Measurements from ENCODE around the gene NTMT1. TPM values are rescaled to one million over a fixed set of nuclear protein-coding genes. Genes with fewer than 3 reads are reported as not detected.
A peak's percentile ranks its signal among the peaks of the same experiment; 100 is the strongest.

NTMT1 gene
- total RNA-seq, 1 experiment from 2014 or later: 22.4 TPM

- no peak for DNase-seq
- Histone ChIP-seq H3K27me3 (ENCODE audit: low read length) (no peaks in the 10 kb centered on the region), H3K9ac (ENCODE audit: low read length) (no peak overlapping the region), H3K4me1 (ENCODE audit: low read length) (peaks cover 4% of the 10 kb centered on the region), H3K4me3 (ENCODE audit: low read length) (no peak overlapping the region), H3K4me2 (ENCODE audit: low read depth, low read length, poor library complexity, severe bottlenecking) (no peak overlapping the region), H4K20me1 (ENCODE audit: insufficient read depth, low read depth, low read length) (no peaks in the 10 kb centered on the region; the same call in 1 of the 2 replicates), H3K27ac (ENCODE audit: low read length) (no peak overlapping the region), H3K79me2 (ENCODE audit: low read length) (no peaks in the 10 kb centered on the region), H3K36me3 (ENCODE audit: insufficient read depth, low read length) (no peaks in the 10 kb centered on the region), H2AFZ (ENCODE audit: low read length) (no peak overlapping the region), H3K9me2 (replicated peaks; ENCODE audit: insufficient read depth, low read length) (no peaks in the 10 kb centered on the region), H3K9me3 (ENCODE audit: low read length) (no peaks in the 10 kb centered on the region)
These were observed 10.3 kb upstream of the NTMT1 start for GRCh38 chr9:129615407-129616285.

GRCh38 chr9:129617167-129617566, 8.8 kb upstream of the NTMT1 start:
- Histone ChIP-seq H3K4me3 (ENCODE audit: low read length) (no peak overlapping the region), H3K9ac (ENCODE audit: low read length) (no peak overlapping the region), H3K27me3 (ENCODE audit: low read length) (no peaks in the 10 kb centered on the region), H3K4me2 (ENCODE audit: low read depth, low read length, poor library complexity, severe bottlenecking) (no peak overlapping the region), H3K36me3 (ENCODE audit: insufficient read depth, low read length) (no peaks in the 10 kb centered on the region), H3K4me1 (ENCODE audit: low read length) (no peaks in the 10 kb centered on the region), H2AFZ (ENCODE audit: low read length) (no peak overlapping the region), H3K27ac (ENCODE audit: low read length) (no peak overlapping the region), H3K9me3 (ENCODE audit: low read length) (no peaks in the 10 kb centered on the region), H4K20me1 (ENCODE audit: insufficient read depth, low read depth, low read length) (no peaks in the 10 kb centered on the region), H3K9me2 (replicated peaks; ENCODE audit: insufficient read depth, low read length) (no peaks in the 10 kb centered on the region), H3K79me2 (ENCODE audit: low read length) (no peaks in the 10 kb centered on the region)
- peak; percentile 67 for DNase-seq

- Histone ChIP-seq H3K79me2 (ENCODE audit: low read length) (no peaks in the 10 kb centered on the region), H3K27me3 (ENCODE audit: low read length) (no peaks in the 10 kb centered on the region), H3K27ac (ENCODE audit: low read length) (no peak overlapping the region), H3K9me3 (ENCODE audit: low read length) (no peaks in the 10 kb centered on the region), H3K36me3 (ENCODE audit: insufficient read depth, low read length) (no peaks in the 10 kb centered on the region), H3K4me1 (ENCODE audit: low read length) (peaks cover 18% of the 10 kb centered on the region), H4K20me1 (ENCODE audit: insufficient read depth, low read depth, low read length) (no peaks in the 10 kb centered on the region), H2AFZ (ENCODE audit: low read length) (no peak overlapping the region), H3K9me2 (replicated peaks; ENCODE audit: insufficient read depth, low read length) (no peaks in the 10 kb centered on the region), H3K9ac (ENCODE audit: low read length) (no peak overlapping the region), H3K4me2 (ENCODE audit: low read depth, low read length, poor library complexity, severe bottlenecking) (no peak overlapping the region), H3K4me3 (ENCODE audit: low read length) (no peak overlapping the region)
- DNase-seq: no peak
These were observed 5.9 kb upstream of the NTMT1 start for GRCh38 chr9:129619787-129620668.

GRCh38 chr9:129620669-129621295, 5.2 kb upstream of the NTMT1 start, which contains the start of gene C9orf50:
Gene C9orf50, minus strand, starts transcription at chr9:129621101. Its CDS starts 527 bp downstream, at chr9:129620574.
- Histone ChIP-seq H3K27ac (ENCODE audit: low read length) (no peak within 1 kb of the TSS), H3K36me3 (ENCODE audit: insufficient read depth, low read length) (no peaks in the 10 kb centered on the region), H3K27me3 (ENCODE audit: low read length) (no peaks in the 10 kb centered on the region), H3K4me2 (ENCODE audit: low read depth, low read length, poor library complexity, severe bottlenecking) (no peak within 1 kb of the TSS), H3K9ac (ENCODE audit: low read length) (no peak within 1 kb of the TSS), H2AFZ (ENCODE audit: low read length) (no peak within 1 kb of the TSS), H3K4me1 (ENCODE audit: low read length) (peaks cover 24% of the 10 kb centered on the region), H3K9me3 (ENCODE audit: low read length) (no peaks in the 10 kb centered on the region), H3K9me2 (replicated peaks; ENCODE audit: insufficient read depth, low read length) (no peaks in the 10 kb centered on the region), H3K4me3 (ENCODE audit: low read length) (no peak within 1 kb of the TSS), H4K20me1 (ENCODE audit: insufficient read depth, low read depth, low read length) (no peaks in the 10 kb centered on the region), H3K79me2 (ENCODE audit: low read length) (no peaks in the 10 kb centered on the region)
- DNase-seq: no peak

GRCh38 chr9:129623331-129623730, 2.6 kb upstream of the NTMT1 start:
- Histone ChIP-seq H3K4me1 (ENCODE audit: low read length) (peaks cover 37% of the 10 kb centered on the region), H3K27ac (ENCODE audit: low read length) (no peak overlapping the region), H3K9me2 (replicated peaks; ENCODE audit: insufficient read depth, low read length) (no peaks in the 10 kb centered on the region), H2AFZ (ENCODE audit: low read length) (no peak overlapping the region), H3K79me2 (ENCODE audit: low read length) (peaks cover 23% of the 10 kb centered on the region), H4K20me1 (ENCODE audit: insufficient read depth, low read depth, low read length) (peaks cover 20% of the 10 kb centered on the region), H3K4me3 (ENCODE audit: low read length) (no peak overlapping the region), H3K4me2 (ENCODE audit: low read depth, low read length, poor library complexity, severe bottlenecking) (peak overlapping the region; percentile 52), H3K36me3 (ENCODE audit: insufficient read depth, low read length) (0 out of 2 replicates have a peak, but pooled peaks cover 3% of the 10 kb centered on the region), H3K9me3 (ENCODE audit: low read length) (no peaks in the 10 kb centered on the region), H3K9ac (ENCODE audit: low read length) (no peak overlapping the region), H3K27me3 (ENCODE audit: low read length) (no peaks in the 10 kb centered on the region)
- DNase-seq: peak; percentile 60

GRCh38 chr9:129624168-129624759, 1.7 kb upstream of the NTMT1 start:
- Histone ChIP-seq H3K36me3 (ENCODE audit: insufficient read depth, low read length) (0 out of 2 replicates have a peak, but pooled peaks cover 11% of the 10 kb centered on the region), H3K27me3 (ENCODE audit: low read length) (no peaks in the 10 kb centered on the region), H3K4me1 (ENCODE audit: low read length) (peaks cover 44% of the 10 kb centered on the region), H3K4me3 (ENCODE audit: low read length) (peak overlapping the region; percentile 57; the same call in 1 of the 2 replicates), H3K9ac (ENCODE audit: low read length) (no peak overlapping the region), H3K9me3 (ENCODE audit: low read length) (no peaks in the 10 kb centered on the region), H2AFZ (ENCODE audit: low read length) (peak overlapping the region; percentile 48; the same call in 1 of the 2 replicates), H3K4me2 (ENCODE audit: low read depth, low read length, poor library complexity, severe bottlenecking) (peak overlapping the region; percentile 89), H3K79me2 (ENCODE audit: low read length) (peaks cover 33% of the 10 kb centered on the region), H4K20me1 (ENCODE audit: insufficient read depth, low read depth, low read length) (peaks cover 29% of the 10 kb centered on the region), H3K9me2 (replicated peaks; ENCODE audit: insufficient read depth, low read length) (no peaks in the 10 kb centered on the region), H3K27ac (ENCODE audit: low read length) (no peak overlapping the region)
- peak; percentile 83 for DNase-seq

- Histone ChIP-seq H3K9ac (ENCODE audit: low read length) (peak overlapping the region; percentile 85), H3K27me3 (ENCODE audit: low read length) (no peaks in the 10 kb centered on the region), H3K27ac (ENCODE audit: low read length) (peak overlapping the region; percentile 19; the same call in 1 of the 2 replicates), H3K9me2 (replicated peaks; ENCODE audit: insufficient read depth, low read length) (no peaks in the 10 kb centered on the region), H3K79me2 (ENCODE audit: low read length) (peaks cover 39% of the 10 kb centered on the region), H3K9me3 (ENCODE audit: low read length) (no peaks in the 10 kb centered on the region), H3K4me2 (ENCODE audit: low read depth, low read length, poor library complexity, severe bottlenecking) (peak overlapping the region; percentile 89), H3K4me3 (ENCODE audit: low read length) (peak overlapping the region; percentile 57), H3K36me3 (ENCODE audit: insufficient read depth, low read length) (peaks cover 17% of the 10 kb centered on the region; the same call in 1 of the 2 replicates), H4K20me1 (ENCODE audit: insufficient read depth, low read depth, low read length) (peaks cover 35% of the 10 kb centered on the region), H3K4me1 (ENCODE audit: low read length) (peaks cover 44% of the 10 kb centered on the region), H2AFZ (ENCODE audit: low read length) (0 out of 2 replicates have a peak overlapping the region, but pooled peaks have one; percentile 48)
- DNase-seq: peak; percentile 74
These were observed 1.0 kb upstream of the NTMT1 start for GRCh38 chr9:129624947-129625346.

Data from Karpas-422 (cell line).